ENCODE measurements around the gene PCDHA6.
"Not testable (repeated sequence)": the region's sequence is repeated elsewhere in the genome, so short reads cannot be mapped to it uniquely, and the experiment has no call there.

PCDHA6 gene

DNA sequence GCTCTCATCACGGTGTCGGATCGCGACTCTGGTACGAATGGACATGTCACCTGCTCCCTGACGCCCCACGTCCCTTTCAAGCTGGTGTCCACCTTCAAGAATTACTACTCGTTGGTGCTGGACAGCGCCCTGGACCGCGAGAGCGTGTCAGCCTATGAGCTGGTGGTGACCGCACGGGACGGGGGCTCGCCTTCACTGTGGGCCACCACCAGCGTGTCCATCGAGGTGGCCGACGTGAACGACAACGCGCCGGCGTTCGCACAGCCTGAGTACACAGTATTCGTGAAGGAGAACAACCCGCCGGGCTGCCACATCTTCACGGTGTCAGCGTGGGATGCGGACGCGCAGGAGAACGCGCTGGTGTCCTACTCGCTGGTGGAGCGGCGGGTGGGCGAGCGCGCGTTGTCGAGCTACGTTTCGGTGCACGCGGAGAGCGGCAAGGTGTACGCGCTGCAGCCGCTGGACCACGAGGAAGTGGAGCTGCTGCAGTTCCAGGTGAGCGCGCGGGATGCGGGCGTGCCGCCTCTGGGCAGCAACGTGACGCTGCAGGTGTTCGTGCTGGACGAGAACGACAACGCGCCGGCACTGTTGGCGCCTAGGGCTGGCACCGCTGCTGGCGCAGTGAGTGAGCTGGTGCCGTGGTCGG, 31.6 kb upstream of the PCDHA6 start:
- not testable (repeated sequence) for H3K27ac ChIP-seq (ENCODE audit: low read depth, low read length); H3K4me1 ChIP-seq (ENCODE audit: control insufficient read depth in 5 of 5, insufficient read depth in 5 of 5, low read length in 5 of 5); H3K9ac ChIP-seq (ENCODE audit: low read length in 5 of 5); H3K36me3 ChIP-seq (ENCODE audit: control insufficient read depth in 5 of 5, insufficient read depth in 5 of 5, low read length in 5 of 5)
- Histone ChIP-seq H3K4me3 (ENCODE audit: low read depth in 1 of 5, low read length in 5 of 5) (peak overlapping the region in 1 of 5 donors; percentile 33), H3K27me3 (ENCODE audit: control insufficient read depth in 5 of 5, insufficient read depth in 4 of 5, low read length in 5 of 5) (peaks cover 0 to 11% (median 2%) of the 10 kb centered on the region in 5 donors), H3K9me3 (ENCODE audit: control insufficient read depth in 5 of 5, low read length in 5 of 5) (peaks cover 11 to 44% (median 29%) of the 10 kb centered on the region in 5 donors)

DNA sequence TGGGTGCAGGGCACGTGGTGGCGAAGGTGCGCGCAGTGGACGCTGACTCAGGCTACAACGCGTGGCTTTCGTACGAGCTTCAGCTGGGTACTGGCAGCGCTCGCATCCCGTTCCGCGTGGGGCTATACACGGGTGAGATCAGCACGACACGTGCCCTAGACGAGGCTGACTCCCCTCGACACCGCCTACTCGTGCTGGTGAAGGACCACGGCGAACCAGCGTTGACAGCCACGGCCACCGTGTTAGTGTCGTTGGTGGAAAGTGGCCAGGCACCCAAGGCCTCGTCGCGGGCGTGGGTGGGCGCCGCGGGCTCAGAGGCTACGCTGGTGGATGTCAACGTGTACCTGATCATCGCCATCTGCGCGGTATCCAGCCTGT, 31.1 kb upstream of the PCDHA6 start:
- Histone ChIP-seq H3K9me3 (ENCODE audit: control insufficient read depth in 5 of 5, low read length in 5 of 5) (peaks cover 11 to 49% (median 29%) of the 10 kb centered on the region in 5 donors), H3K27me3 (ENCODE audit: control insufficient read depth in 5 of 5, insufficient read depth in 4 of 5, low read length in 5 of 5) (peaks cover 0 to 11% (median 2%) of the 10 kb centered on the region in 5 donors), H3K4me3 (ENCODE audit: low read depth in 1 of 5, low read length in 5 of 5) (peak overlapping the region in 2 of 5 donors; percentile 12 to 33), H3K9ac (ENCODE audit: low read length in 5 of 5) (no peak overlapping the region), H3K36me3 (ENCODE audit: control insufficient read depth in 5 of 5, insufficient read depth in 5 of 5, low read length in 5 of 5) (no peaks in the 10 kb centered on the region), H3K27ac (ENCODE audit: low read depth, low read length) (no peak overlapping the region), H3K4me1 (ENCODE audit: control insufficient read depth in 5 of 5, insufficient read depth in 5 of 5, low read length in 5 of 5) (no peaks in the 10 kb centered on the region)

GRCh38 chr5:140800816-140801493, 26.8 kb upstream of the PCDHA6 start, which contains the start of gene PCDHA3:
PCDHA3 (plus strand) TSS chr5:140801057.
- Histone ChIP-seq H3K9me3 (ENCODE audit: control insufficient read depth in 5 of 5, low read length in 5 of 5) (peaks cover 9 to 43% (median 31%) of the 10 kb centered on the region in 5 donors), H3K9ac (ENCODE audit: low read length in 5 of 5) (no peak within 1 kb of the TSS), H3K36me3 (ENCODE audit: control insufficient read depth in 5 of 5, insufficient read depth in 5 of 5, low read length in 5 of 5) (no peaks in the 10 kb centered on the region), H3K4me1 (ENCODE audit: control insufficient read depth in 5 of 5, insufficient read depth in 5 of 5, low read length in 5 of 5) (no peaks in the 10 kb centered on the region), H3K27me3 (ENCODE audit: control insufficient read depth in 5 of 5, insufficient read depth in 4 of 5, low read length in 5 of 5) (peaks cover 0 to 16% (median 0%) of the 10 kb centered on the region in 5 donors), H3K4me3 (ENCODE audit: low read depth in 1 of 5, low read length in 5 of 5) (peak within 1 kb of the TSS; percentile 23 to 60 (median 35)), H3K27ac (ENCODE audit: low read depth, low read length) (no peak within 1 kb of the TSS)

DNA sequence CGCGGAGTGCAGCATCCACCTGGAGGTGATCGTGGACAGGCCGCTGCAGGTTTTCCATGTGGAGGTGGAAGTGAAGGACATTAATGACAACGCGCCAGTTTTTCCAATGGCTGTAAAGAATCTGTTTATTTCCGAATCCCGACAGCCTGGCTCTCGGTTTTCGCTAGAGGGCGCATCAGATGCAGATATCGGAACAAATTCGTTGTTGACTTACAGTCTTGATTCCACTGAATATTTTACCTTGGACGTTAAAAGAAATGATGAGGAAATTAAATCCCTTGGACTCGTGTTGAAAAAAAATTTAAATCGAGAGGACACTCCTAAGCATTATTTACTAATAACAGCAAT, 26.3 kb upstream of the PCDHA6 start:
- H3K4me3 ChIP-seq (ENCODE audit: low read depth in 1 of 5, low read length in 5 of 5) = peak overlapping the region in 4 of 5 donors; percentile 23 to 60 (median 43)
- peaks cover 0 to 14% (median 0%) of the 10 kb centered on the region in 5 donors for H3K27me3 ChIP-seq (ENCODE audit: control insufficient read depth in 5 of 5, insufficient read depth in 4 of 5, low read length in 5 of 5)
- no peak overlapping the region for H3K9ac ChIP-seq (ENCODE audit: low read length in 5 of 5)
- no peaks in the 10 kb centered on the region for H3K4me1 ChIP-seq (ENCODE audit: control insufficient read depth in 5 of 5, insufficient read depth in 5 of 5, low read length in 5 of 5)
- H3K36me3 ChIP-seq (ENCODE audit: control insufficient read depth in 5 of 5, insufficient read depth in 5 of 5, low read length in 5 of 5) = no peaks in the 10 kb centered on the region
- no peak overlapping the region for H3K27ac ChIP-seq (ENCODE audit: low read depth, low read length)
- H3K9me3 ChIP-seq (ENCODE audit: control insufficient read depth in 5 of 5, low read length in 5 of 5) = peaks cover 7 to 38% (median 27%) of the 10 kb centered on the region in 5 donors

- H3K9ac ChIP-seq (ENCODE audit: low read length in 5 of 5); H3K36me3 ChIP-seq (ENCODE audit: control insufficient read depth in 5 of 5, insufficient read depth in 5 of 5, low read length in 5 of 5); H3K27ac ChIP-seq (ENCODE audit: low read depth, low read length); H3K27me3 ChIP-seq (ENCODE audit: control insufficient read depth in 5 of 5, insufficient read depth in 4 of 5, low read length in 5 of 5); H3K4me1 ChIP-seq (ENCODE audit: control insufficient read depth in 5 of 5, insufficient read depth in 5 of 5, low read length in 5 of 5): not testable (repeated sequence)
- peaks cover 7 to 36% (median 26%) of the 10 kb centered on the region in 5 donors for H3K9me3 ChIP-seq (ENCODE audit: control insufficient read depth in 5 of 5, low read length in 5 of 5)
- peak overlapping the region in 2 of 5 donors; percentile 28 to 51 for H3K4me3 ChIP-seq (ENCODE audit: low read depth in 1 of 5, low read length in 5 of 5)
Observed at GRCh38 chr5:140802381-140802780, 25.4 kb upstream of the PCDHA6 start.

DNA sequence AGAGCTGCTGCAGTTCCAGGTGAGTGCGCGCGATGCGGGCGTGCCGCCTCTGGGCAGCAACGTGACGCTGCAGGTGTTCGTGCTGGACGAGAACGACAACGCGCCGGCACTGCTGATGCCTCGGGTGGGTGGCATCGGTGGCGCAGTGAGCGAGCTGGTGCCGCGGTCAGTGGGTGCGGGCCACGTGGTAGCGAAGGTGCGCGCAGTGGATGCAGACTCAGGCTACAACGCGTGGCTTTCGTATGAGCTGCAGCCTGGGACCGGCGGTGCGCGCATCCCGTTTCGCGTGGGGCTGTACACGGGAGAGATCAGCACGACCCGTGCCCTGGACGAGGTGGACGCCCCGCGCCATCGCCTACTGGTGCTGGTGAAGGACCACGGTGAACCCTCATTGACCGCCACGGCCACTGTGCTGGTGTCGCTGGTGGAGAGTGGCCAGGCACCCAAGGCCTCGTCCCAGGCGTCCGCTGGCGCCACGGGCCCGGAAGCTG, 24.9 kb upstream of the PCDHA6 start:
- Histone ChIP-seq H3K27me3 (ENCODE audit: control insufficient read depth in 5 of 5, insufficient read depth in 4 of 5, low read length in 5 of 5) (peaks cover 0 to 9% (median 0%) of the 10 kb centered on the region in 5 donors), H3K4me1 (ENCODE audit: control insufficient read depth in 5 of 5, insufficient read depth in 5 of 5, low read length in 5 of 5) (no peaks in the 10 kb centered on the region), H3K9me3 (ENCODE audit: control insufficient read depth in 5 of 5, low read length in 5 of 5) (peaks cover 7 to 38% (median 29%) of the 10 kb centered on the region in 5 donors), H3K4me3 (ENCODE audit: low read depth in 1 of 5, low read length in 5 of 5) (peak overlapping the region in 1 of 5 donors; percentile 51), H3K9ac (ENCODE audit: low read length in 5 of 5) (no peak overlapping the region), H3K27ac (ENCODE audit: low read depth, low read length) (no peak overlapping the region), H3K36me3 (ENCODE audit: control insufficient read depth in 5 of 5, insufficient read depth in 5 of 5, low read length in 5 of 5) (no peaks in the 10 kb centered on the region)

DNA sequence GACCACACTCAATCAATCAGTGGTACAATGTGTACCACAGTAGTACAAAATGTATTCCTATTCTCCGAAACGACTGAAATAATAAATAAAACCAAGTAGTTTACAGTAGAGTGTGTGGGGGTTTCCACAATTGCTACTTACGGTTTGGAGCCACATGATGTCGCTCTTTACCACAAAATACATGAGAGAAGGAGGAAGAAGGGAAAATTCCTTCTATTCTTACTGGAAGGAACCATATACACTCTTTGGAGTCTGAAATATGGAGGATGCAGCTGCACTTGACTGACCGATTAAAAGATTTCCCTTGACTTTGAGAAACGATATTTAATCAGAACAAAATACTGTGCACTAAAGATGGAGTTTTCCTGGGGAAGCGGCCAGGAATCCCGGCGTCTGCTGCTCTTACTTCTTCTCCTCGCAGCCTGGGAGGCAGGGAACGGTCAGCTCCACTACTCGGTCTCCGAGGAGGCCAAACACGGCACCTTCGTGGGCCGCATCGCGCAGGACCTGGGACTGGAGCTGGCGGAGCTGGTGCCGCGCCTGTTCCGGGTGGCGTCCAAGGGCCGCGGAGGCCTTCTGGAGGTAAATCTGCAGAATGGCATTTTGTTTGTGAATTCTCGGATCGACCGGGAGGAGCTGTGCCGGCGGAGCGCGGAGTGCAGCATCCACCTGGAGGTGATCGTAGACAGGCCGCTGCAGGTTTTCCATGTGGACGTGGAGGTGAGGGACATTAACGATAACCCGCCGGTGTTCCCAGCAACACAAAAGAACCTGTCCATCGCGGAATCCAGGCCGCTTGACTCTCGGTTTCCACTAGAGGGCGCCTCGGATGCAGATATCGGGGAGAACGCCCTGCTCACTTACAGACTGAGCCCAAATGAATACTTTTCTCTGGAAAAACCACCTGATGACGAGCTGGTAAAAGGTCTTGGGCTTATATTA, 20.7 kb upstream of the PCDHA6 start, which contains the start of gene PCDHA4:
PCDHA4 (plus strand) TSS at position 235 of the 942 bp plus-strand sequence.
- H3K4me1 ChIP-seq (ENCODE audit: control insufficient read depth in 5 of 5, insufficient read depth in 5 of 5, low read length in 5 of 5) = no peaks in the 10 kb centered on the region

GRCh38 chr5:140808241-140808888, 19.4 kb upstream of the PCDHA6 start:
- H3K27me3 ChIP-seq (ENCODE audit: control insufficient read depth in 5 of 5, insufficient read depth in 4 of 5, low read length in 5 of 5); H3K9ac ChIP-seq (ENCODE audit: low read length in 5 of 5); H3K4me1 ChIP-seq (ENCODE audit: control insufficient read depth in 5 of 5, insufficient read depth in 5 of 5, low read length in 5 of 5); H3K36me3 ChIP-seq (ENCODE audit: control insufficient read depth in 5 of 5, insufficient read depth in 5 of 5, low read length in 5 of 5); H3K27ac ChIP-seq (ENCODE audit: low read depth, low read length): not testable (repeated sequence)
- Histone ChIP-seq H3K4me3 (ENCODE audit: low read depth in 1 of 5, low read length in 5 of 5) (peak overlapping the region in 1 of 5 donors; percentile 22), H3K9me3 (ENCODE audit: control insufficient read depth in 5 of 5, low read length in 5 of 5) (peaks cover 4 to 36% (median 21%) of the 10 kb centered on the region in 5 donors)

More for the DNA sequence above, 20.7 kb upstream of the PCDHA6 start, which contains the start of gene PCDHA4:
- H3K4me3 ChIP-seq (ENCODE audit: low read depth in 1 of 5, low read length in 5 of 5) = peak within 1 kb of the TSS in 4 of 5 donors; percentile 8 to 59 (median 54)
- H3K9ac ChIP-seq (ENCODE audit: low read length in 5 of 5) = no peak within 1 kb of the TSS
- no peaks in the 10 kb centered on the region for H3K36me3 ChIP-seq (ENCODE audit: control insufficient read depth in 5 of 5, insufficient read depth in 5 of 5, low read length in 5 of 5)
- H3K9me3 ChIP-seq (ENCODE audit: control insufficient read depth in 5 of 5, low read length in 5 of 5) = peaks cover 5 to 42% (median 34%) of the 10 kb centered on the region in 5 donors
- no peak within 1 kb of the TSS for H3K27ac ChIP-seq (ENCODE audit: low read depth, low read length)
- H3K27me3 ChIP-seq (ENCODE audit: control insufficient read depth in 5 of 5, insufficient read depth in 4 of 5, low read length in 5 of 5) = peaks cover 0 to 16% (median 0%) of the 10 kb centered on the region in 5 donors

GRCh38 chr5:140808889-140809291, 18.9 kb upstream of the PCDHA6 start:
- Histone ChIP-seq H3K36me3 (ENCODE audit: control insufficient read depth in 5 of 5, insufficient read depth in 5 of 5, low read length in 5 of 5) (no peaks in the 10 kb centered on the region), H3K4me1 (ENCODE audit: control insufficient read depth in 5 of 5, insufficient read depth in 5 of 5, low read length in 5 of 5) (no peaks in the 10 kb centered on the region), H3K9ac (ENCODE audit: low read length in 5 of 5) (no peak overlapping the region), H3K4me3 (ENCODE audit: low read depth in 1 of 5, low read length in 5 of 5) (peak overlapping the region in 1 of 5 donors; percentile 22), H3K27me3 (ENCODE audit: control insufficient read depth in 5 of 5, insufficient read depth in 4 of 5, low read length in 5 of 5) (peaks cover 0 to 7% (median 0%) of the 10 kb centered on the region in 5 donors), H3K27ac (ENCODE audit: low read depth, low read length) (no peak overlapping the region), H3K9me3 (ENCODE audit: control insufficient read depth in 5 of 5, low read length in 5 of 5) (peaks cover 2 to 36% (median 21%) of the 10 kb centered on the region in 5 donors)
